ENCODE measurements around the gene EMC1. TPM values are rescaled to one million over a fixed set of nuclear protein-coding genes. Genes with fewer than 3 reads are reported as not detected.
"Not testable (repeated sequence)": the region's sequence is repeated elsewhere in the genome, so short reads cannot be mapped to it uniquely, and the experiment has no call there.

EMC1 gene
- total RNA-seq, 2 donors from 2014 or later: 24.2 to 32.0 TPM

DNA sequence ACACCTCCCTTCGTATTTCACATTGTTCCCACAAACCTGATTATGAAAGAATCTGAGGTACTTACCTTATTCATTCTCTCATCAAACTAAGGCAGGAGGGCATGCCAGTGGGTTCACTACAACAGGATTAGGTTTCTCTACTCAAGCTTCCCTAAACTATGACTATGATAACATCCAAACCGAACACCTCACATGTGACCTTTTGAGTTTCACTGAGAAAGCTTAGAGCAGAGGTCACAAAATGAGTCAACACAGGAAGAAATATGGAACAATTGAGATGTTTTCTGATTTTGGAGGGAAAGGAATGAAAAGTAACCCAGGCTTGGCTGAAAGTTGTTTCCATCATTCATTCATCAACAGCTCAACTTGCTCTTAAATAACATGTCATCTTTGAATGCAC, 65.3 kb downstream of the EMC1 start:
- no peak for ATAC-seq
- H3K4me1 Mint-ChIP-seq: peaks cover 9% of the 10 kb centered on the region
- H3K9me3 ChIP-seq (ENCODE audit: control insufficient read depth, low read length, poor library complexity, severe bottlenecking): no peaks in the 10 kb centered on the region
- no peaks in the 10 kb centered on the region for H3K27me3 Mint-ChIP-seq
- DNase-seq: no peak
- H3K4me3 Mint-ChIP-seq: no peak overlapping the region
- peaks cover 23% of the 10 kb centered on the region for H3K36me3 Mint-ChIP-seq (ENCODE audit: low read depth)
- H3K27ac Mint-ChIP-seq: no peak overlapping the region

DNA sequence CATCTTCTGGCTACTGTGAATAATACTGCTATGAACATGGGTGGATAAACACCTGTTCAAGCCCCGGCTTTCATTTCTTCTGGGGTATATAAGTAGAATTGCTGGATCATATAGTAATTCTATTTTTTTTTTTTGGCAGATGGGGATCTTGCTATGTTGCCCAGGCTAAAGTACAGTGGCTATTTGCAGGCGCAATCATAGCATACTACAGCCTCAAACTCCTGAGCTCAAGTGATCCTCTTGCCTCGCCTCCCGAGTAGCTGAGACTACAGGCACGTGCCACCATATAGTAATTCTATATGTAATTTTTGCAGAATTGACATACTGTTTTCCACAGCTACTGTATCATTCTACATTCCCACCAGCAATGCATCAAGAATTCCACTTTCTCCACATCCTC, 69.1 kb downstream of the EMC1 start:
- ATAC-seq: no peak
- H3K27ac Mint-ChIP-seq: peak overlapping the region; percentile 61
- no peaks in the 10 kb centered on the region for H3K9me3 ChIP-seq (ENCODE audit: control insufficient read depth, low read length, poor library complexity, severe bottlenecking)
- H3K36me3 Mint-ChIP-seq (ENCODE audit: low read depth): peaks cover 24% of the 10 kb centered on the region
- no peaks in the 10 kb centered on the region for H3K27me3 Mint-ChIP-seq
- no peak for DNase-seq
- no peak overlapping the region for H3K4me3 Mint-ChIP-seq
- H3K4me1 Mint-ChIP-seq: peaks cover 13% of the 10 kb centered on the region

DNA sequence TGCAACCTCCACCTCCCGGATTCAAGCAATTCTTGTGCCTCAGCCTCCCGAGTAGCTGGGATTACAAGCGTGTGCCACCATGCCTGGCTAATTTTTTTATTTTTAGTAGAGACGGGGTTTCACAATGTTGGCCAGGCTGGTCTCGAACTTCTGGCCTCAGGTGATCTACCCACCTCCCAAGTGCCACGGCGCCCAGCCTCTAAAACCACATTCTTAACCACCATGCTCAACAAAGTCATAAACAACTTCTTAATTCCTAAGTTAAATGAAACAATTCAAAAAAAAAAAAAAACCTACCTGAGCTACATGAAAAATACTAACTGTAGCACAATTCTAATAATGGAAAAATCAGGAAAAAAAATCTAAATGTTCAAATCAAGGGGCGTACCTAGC, 71.1 kb downstream of the EMC1 start:
- H3K27ac Mint-ChIP-seq: peak overlapping the region; percentile 75
- DNase-seq; H3K9me3 ChIP-seq (ENCODE audit: control insufficient read depth, low read length, poor library complexity, severe bottlenecking); H3K4me3 Mint-ChIP-seq; H3K27me3 Mint-ChIP-seq; ATAC-seq: not testable (repeated sequence)
- H3K36me3 Mint-ChIP-seq (ENCODE audit: low read depth): peaks cover 16% of the 10 kb centered on the region
- H3K4me1 Mint-ChIP-seq: peaks cover 13% of the 10 kb centered on the region

DNA sequence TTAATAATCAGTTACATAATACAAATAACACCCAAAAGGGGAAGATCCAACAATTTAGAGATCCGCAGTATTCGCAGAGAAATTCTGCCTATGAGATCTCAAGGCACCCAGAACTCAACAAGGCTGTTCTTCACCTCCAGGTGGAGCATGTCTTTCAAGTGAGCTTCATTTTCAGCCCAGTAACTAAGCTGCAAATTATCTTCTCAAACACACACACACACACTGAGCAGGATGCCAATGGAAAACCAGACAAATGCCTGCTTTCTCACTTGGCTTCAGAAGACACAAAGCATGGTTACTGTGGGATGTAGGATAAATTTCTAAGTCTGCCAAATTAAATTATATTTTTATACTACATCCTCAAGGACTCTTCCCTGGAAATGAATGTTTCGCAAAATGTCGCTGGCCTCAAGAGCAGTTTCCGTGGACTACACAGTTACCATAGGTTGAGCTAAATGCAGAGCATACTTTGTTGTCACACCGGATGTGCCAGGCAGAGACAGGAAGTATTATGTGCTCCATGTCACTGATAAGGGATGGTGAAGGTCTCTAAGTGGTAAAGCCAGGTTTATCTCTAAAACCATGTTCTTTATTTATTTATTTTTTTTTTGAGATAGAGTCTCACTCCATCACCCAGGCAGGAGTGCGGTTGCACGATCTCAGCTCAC, 71.6 kb downstream of the EMC1 start:
- no peaks in the 10 kb centered on the region for H3K9me3 ChIP-seq (ENCODE audit: control insufficient read depth, low read length, poor library complexity, severe bottlenecking)
- peak overlapping the region; percentile 75 for H3K27ac Mint-ChIP-seq
- DNase-seq (no peak), ATAC-seq (peak; percentile 77)
- H3K4me1 Mint-ChIP-seq: peaks cover 13% of the 10 kb centered on the region
- H3K27me3 Mint-ChIP-seq: no peaks in the 10 kb centered on the region
- no peak overlapping the region for H3K4me3 Mint-ChIP-seq
- H3K36me3 Mint-ChIP-seq (ENCODE audit: low read depth): peaks cover 16% of the 10 kb centered on the region

DNA sequence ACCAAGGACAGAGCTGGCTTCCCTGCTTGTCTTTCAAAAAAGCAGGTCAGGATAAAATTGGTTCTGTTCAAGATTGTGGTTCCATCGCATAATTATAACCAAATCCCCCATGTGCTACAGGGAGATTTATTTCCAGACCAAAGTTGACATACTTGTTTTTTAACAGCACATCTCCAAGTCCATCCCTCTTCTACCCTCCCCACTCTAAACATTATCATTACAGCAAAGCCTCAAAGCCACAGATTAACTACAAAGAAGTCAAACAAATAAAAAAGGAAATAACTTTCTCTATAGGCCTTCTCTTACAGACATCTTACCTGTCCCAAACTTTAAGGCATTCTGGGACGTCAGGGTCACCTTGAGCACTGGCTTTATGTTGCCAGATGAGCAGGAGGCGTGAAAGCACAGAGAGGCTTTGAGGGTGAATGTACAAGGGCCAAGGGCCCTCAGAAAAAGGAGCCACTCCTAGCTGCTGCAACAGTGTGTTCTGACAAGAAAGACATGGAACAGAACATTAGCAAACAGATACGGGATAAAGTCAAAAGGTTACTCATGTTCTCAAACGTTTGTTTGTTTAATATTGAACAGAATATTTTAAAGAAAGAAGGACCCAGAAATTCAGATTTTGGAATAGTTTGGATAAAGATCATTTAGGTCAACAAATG, 72.5 kb downstream of the EMC1 start:
- peaks cover 13% of the 10 kb centered on the region for H3K4me1 Mint-ChIP-seq
- DNase-seq: no peak
- H3K9me3 ChIP-seq (ENCODE audit: control insufficient read depth, low read length, poor library complexity, severe bottlenecking): no peaks in the 10 kb centered on the region
- peaks cover 15% of the 10 kb centered on the region for H3K36me3 Mint-ChIP-seq (ENCODE audit: low read depth)
- no peaks in the 10 kb centered on the region for H3K27me3 Mint-ChIP-seq
- ATAC-seq: no peak
- H3K27ac Mint-ChIP-seq: no peak overlapping the region
- H3K4me3 Mint-ChIP-seq: no peak overlapping the region

DNA sequence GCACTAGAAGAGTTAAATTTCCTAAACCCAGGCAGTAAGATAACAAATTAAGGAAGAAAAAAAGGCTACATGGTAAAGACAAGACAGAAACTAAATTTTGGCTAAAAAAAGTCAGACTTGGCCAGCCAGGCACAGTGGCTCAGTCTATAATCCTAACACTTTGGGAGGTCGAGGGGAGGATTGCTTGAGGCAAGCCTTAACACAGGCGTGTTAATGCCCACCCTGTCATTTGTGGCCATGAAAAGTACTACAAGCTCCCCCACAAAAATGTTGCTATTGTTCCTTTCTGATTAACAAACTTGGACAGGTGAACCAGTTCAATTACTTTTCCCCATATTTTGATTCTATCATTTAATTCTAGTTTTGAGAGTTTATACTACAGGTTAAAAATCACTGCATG, 73.5 kb downstream of the EMC1 start:
- Mint-ChIP-seq H3K4me3 (peak overlapping the region; percentile 66), H3K4me1 (peaks cover 13% of the 10 kb centered on the region), H3K27ac (no peak overlapping the region), H3K36me3 (ENCODE audit: low read depth) (peaks cover 14% of the 10 kb centered on the region), H3K27me3 (no peaks in the 10 kb centered on the region)
- no peaks in the 10 kb centered on the region for H3K9me3 ChIP-seq (ENCODE audit: control insufficient read depth, low read length, poor library complexity, severe bottlenecking)
- ATAC-seq: no peak
- DNase-seq: no peak

DNA sequence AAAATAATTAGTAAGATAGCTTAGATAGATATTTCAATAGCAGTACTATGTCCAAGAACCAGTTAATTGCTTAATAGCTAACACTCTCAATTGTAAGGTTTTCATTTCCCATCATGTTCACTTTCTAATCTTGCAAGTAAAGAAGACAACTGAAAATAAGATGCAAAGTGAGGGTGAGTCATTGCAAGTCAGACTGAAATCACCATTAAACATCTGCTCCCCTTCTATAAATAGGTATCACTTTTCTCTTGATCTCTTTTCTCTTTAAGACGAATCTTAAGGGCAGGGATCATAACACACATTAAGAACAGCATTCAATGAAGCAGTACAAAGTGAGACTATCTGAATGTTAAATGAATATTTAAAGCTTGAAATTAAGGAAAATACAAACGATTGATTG, 81.7 kb downstream of the EMC1 start:
- peak overlapping the region; percentile 72 for H3K27ac Mint-ChIP-seq
- DNase-seq (no peak), ATAC-seq (no peak)
- no peaks in the 10 kb centered on the region for H3K9me3 ChIP-seq (ENCODE audit: control insufficient read depth, low read length, poor library complexity, severe bottlenecking)
- no peak overlapping the region for H3K4me3 Mint-ChIP-seq
- H3K4me1 Mint-ChIP-seq: no peaks in the 10 kb centered on the region
- no peaks in the 10 kb centered on the region for H3K27me3 Mint-ChIP-seq
- peaks cover 8% of the 10 kb centered on the region for H3K36me3 Mint-ChIP-seq (ENCODE audit: low read depth)

DNA sequence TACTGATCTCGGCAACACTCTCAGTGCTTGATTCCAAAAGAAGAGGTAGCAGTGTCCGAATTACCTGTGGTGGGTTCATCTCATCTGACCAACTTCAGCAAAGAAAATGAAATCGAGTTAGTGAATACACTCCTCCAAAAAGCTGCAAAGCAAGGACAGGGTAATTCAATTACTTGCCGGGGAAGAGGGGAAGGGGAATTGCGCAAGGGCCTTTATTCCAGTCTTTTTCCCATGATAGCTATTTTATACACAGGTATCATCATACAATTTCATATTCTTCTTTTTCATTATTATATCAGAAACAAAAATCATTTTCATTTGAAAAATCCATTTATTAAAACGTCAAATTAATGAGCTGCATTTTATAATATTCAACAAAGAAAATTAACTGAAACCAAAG, 84.2 kb downstream of the EMC1 start:
- no peak overlapping the region for H3K27ac Mint-ChIP-seq

DNA sequence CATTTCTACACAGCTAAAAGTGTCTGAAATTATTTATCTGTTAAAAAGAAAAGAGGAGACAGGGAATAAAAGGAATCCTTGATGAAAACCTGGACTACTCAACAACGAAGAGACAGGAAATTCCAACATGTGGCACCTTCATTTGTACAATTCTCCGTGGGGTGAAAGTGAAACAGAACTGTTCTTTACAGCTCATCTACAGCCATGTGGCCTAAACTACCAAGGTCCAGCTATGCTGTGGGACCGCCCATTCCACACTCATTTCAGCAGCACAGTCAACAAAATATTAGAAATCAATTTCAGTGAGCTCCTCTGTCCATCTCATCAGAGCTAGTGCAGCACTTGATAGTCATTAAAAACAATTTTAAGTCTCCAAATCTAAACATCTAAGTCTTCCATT, 85.3 kb downstream of the EMC1 start:
- Mint-ChIP-seq H3K4me1 (peaks cover 2% of the 10 kb centered on the region), H3K27ac (peak overlapping the region; percentile 37), H3K27me3 (no peaks in the 10 kb centered on the region), H3K4me3 (no peak overlapping the region), H3K36me3 (ENCODE audit: low read depth) (peaks cover 13% of the 10 kb centered on the region)
- ATAC-seq: no peak
- no peaks in the 10 kb centered on the region for H3K9me3 ChIP-seq (ENCODE audit: control insufficient read depth, low read length, poor library complexity, severe bottlenecking)
- no peak for DNase-seq

More for the DNA sequence above, 84.2 kb downstream of the EMC1 start:
- no peak for DNase-seq
- peaks cover 2% of the 10 kb centered on the region for H3K4me1 Mint-ChIP-seq
- H3K27me3 Mint-ChIP-seq: no peaks in the 10 kb centered on the region
- H3K4me3 Mint-ChIP-seq: no peak overlapping the region
- no peaks in the 10 kb centered on the region for H3K9me3 ChIP-seq (ENCODE audit: control insufficient read depth, low read length, poor library complexity, severe bottlenecking)
- no peak for ATAC-seq
- H3K36me3 Mint-ChIP-seq (ENCODE audit: low read depth): peaks cover 13% of the 10 kb centered on the region

Other genes with a start within 250 kb of the EMC1 start
- 100 to 1,000 TPM; 140 to 158 TPM for gene UBR4, start 41.3 kb downstream of the EMC1 start, total RNA-seq
- 10 to 100 TPM; 17.0 to 19.8 TPM for gene MRTO4, start 281 bp upstream of the EMC1 start, total RNA-seq
- 1 to 10 TPM; 1.1 to 1.4 TPM for gene AKR7A3, start 37.2 kb upstream of the EMC1 start, total RNA-seq
- gene AKR7A2, start 60.6 kb upstream of the EMC1 start, total RNA-seq: 10 to 100 TPM; 17.3 to 21.9 TPM
- 1 to 10 TPM; 3.3 to 3.9 TPM for gene SLC66A1, start 60.8 kb upstream of the EMC1 start, total RNA-seq
- 100 to 1,000 TPM; 320 to 330 TPM for gene CAPZB, start 234.0 kb upstream of the EMC1 start, total RNA-seq